Urothelium cell line (cell line): ENCODE results near the gene PRORP.
"Not testable (repeated sequence)": the region's sequence is repeated elsewhere in the genome, so short reads cannot be mapped to it uniquely, and the experiment has no call there.

Source experiments
- DNase-seq: peaks from one replicate; pipeline ENCODE4 v3.0.0; 2011; ENCODE audit warnings: low spot score, mixed read lengths
- FAIRE-seq: peaks from 2 replicates; lab custom pipeline; 2011; peaks lifted over from hg19 to GRCh38; lab: Jason Lieb, UNC

Gene PRORP

DNA sequence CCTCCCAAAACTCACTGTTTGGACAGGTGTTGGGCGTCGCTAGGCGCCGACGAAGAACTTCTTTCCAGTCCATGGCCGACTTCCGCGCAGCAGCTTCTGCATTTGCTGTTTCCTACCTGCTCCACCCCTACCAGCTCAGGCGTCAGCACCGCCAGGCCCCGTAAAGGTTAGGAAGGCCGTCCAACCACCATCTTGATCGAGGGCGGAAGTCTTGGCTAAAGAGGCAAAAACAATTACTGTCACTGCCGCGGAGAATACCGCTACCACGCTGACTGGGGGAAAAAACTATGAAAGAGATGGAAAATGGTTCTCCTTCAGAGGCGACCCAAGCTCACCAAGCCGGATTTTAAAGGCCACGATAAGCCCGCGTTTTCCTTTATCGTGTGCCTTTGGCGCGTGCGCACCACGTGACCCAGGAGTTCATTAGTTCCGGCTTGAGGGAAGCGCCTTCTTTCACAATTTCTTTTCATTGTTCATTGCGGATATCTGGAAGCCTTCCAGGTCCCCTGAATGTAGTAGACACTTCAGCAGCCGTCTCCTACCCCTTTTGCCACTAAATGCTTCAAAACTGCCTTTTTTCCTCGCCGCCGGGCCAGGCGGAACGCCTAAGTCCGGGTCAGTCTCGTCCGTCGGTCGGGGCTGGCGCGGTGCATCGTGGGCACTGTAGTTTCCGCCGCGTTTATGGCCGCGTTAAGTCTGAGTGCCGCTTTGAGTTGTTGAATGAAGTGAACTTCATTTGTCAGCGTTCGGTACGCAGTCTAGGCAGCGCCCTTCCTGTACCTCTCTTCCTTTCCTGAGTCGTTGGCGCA, at the start of gene PRORP, which contains the start of gene PPP2R3C:
TSS of gene PRORP (plus strand) at position 666 of the 809 bp plus-strand sequence. CDS start 694 bp downstream, outside the sequence.
TSS of gene PPP2R3C (minus strand) at position 104 of the 809 bp plus-strand sequence. CDS start at position 73, 31 bp downstream.
- DNase-seq: peak; percentile 95
- FAIRE-seq: peak; percentile 87

DNA sequence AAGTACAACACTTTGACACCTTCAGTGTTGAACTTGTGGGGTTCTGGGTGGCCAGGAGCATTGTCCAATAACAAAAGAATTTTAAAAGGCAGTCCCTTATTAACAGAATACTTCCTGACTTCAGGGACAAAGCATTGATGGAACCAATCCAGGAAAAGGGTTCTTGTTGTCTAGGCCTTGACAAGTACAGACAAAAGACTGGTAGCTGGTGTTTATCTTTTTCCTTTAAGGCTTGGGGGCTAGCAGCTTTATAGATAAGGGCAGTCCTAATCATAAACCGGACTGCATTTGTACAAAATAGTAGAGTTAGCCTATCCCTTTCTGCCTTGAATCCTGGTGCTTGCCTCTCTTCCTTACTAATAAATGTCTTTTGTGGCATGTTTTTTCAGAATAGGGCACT, 48.9 kb upstream of the PRORP start:
- FAIRE-seq (no peak), DNase-seq (no peak)

DNA sequence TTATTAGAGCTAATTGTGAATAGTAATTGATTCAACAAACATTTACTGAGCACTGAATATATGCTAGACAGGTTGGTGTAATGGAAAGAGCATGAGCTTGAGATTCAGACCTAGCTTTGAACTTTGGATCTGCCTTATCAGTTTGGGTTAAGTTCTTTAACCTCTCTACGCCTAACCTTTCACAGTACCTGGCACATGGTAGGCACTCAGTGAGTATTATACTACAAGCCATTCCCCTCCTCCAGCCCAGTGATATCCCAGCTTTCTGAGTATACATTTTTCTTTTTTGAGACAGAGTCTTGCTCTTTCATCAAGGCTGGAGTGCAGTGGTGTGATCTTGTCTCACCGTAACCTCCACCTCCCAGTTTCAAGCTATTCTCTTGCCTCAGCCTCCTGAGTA, 44.3 kb upstream of the PRORP start:
- DNase-seq: no peak

DNA sequence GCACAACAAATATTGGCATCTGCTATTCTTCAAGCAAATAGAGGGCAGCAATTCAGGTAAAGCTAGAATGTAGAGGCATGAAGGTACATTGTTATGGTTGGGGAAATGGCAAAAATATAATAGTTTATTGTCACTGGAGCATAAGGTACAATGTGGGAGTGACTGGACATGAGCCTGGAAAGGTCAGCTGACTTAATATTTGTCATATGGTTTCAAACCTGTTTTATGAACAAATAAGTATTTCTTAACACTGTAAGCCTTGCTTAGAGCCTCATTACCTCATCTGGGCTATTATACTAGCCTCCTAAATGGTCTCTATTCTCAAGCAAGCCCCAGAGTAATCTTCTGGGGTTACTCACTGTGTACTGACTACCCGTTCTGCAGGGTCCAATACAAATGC, 42.6 kb upstream of the PRORP start:
- FAIRE-seq (no peak), DNase-seq (no peak)

More for the DNA sequence above, 44.3 kb upstream of the PRORP start:
- no peak for FAIRE-seq

DNA sequence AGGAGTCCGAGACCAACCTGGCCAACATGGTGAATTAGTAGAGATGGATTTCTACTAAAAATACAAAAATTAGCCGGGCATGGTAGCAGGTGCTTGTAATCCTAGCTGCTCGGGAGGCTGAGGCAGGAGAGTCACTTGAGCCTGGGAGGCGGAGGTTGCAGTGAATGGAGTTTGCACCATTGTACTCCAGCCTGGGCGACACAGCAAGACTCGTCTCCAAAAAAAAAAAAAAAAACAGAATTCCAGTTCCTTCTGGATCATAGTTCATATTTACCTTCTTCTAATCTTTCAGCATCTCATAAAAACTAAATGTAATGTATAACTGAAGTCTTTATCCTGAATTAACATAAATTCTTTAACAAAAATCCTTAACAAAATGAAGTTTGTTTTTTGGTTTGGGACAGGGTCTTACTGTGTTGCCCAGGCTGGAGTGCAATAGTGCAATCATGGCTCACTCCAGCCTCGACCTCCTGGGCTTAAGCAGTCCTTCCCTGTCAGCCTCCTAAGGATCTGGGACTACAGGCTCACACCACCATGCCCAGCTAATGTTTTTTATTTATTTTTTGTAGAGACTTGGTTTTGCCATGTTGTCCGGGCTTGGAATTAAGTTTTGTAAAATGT, 38.7 kb upstream of the PRORP start:
- FAIRE-seq: no peak

DNA sequence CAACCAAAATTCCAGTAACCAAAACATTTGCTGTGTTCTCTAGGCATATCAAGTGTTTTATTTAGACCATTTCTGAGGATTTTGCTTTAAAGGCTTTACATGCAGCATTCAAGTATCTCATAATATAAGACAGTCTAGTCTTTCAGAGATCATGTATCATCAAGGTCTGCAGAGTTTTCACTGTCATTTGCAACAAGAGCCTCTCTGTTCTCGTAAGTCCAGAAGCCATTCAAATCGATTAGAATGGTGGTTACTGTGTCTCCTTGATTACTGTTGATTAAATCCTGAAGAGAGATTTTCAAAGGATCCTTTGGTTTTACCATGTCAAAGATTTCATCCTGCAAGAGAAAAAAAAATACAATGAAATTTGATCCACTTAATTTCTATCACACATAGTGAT, 36.9 kb upstream of the PRORP start:
- FAIRE-seq (no peak), DNase-seq (no peak)

More for the DNA sequence above, 38.7 kb upstream of the PRORP start:
- DNase-seq: no peak

DNA sequence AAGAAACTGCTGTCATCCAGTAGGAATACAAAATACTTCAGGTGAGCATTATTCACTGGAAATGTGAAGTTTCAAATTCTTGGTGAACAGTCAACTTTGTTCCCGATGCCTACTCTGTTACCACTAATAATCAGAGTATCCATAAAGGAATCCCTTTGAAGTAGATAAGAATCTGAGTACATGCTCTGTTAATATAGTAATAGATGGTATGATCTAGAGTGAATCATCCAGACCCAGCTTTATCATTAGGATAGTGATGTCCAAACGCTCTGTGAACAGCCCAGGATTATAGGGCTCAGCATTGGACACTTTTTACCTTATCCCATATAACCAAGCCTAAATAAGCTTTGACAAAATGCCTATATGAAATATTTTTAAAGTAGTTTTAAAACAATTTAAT, 33.8 kb upstream of the PRORP start:
- FAIRE-seq (no peak), DNase-seq (no peak)

DNA sequence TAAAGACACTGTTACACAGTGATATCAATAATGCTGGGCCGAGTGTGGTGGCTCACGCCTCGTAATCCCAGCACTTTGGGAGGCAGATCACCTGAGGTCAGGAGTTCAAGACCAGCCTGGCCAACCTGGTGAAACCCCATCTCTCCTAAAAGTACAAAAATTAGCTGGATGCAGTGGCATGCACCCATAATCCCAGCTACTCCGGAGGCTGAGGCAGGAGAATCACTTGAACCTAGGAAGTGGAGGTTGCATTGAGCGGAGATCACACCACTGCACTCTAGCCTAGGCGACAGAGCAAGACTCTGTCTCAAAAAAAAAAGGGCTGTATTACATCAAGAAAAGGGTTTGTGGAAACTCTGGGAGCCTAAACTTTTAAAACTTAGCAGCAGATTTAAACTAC, 27.7 kb upstream of the PRORP start:
- not testable (repeated sequence) for DNase-seq, FAIRE-seq

DNA sequence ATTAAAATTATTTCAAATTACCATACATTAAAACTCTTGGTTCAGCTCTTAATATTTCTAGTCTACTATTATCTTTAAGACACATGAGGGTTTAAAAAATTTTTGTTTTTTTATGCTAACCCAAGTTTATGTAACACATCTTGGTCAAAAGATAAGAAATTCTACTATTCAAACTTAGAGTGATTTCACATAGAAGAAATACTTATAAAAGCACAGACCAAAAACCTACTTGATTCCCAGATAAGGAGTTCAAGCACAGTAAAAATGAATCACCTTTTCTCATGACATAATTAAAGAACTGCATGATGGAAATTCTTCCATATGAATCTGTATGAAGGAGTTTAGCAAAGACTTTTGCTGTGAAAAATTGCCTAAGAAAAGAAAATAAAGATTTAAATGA, 14.5 kb upstream of the PRORP start:
- FAIRE-seq (no peak), DNase-seq (no peak)

DNA sequence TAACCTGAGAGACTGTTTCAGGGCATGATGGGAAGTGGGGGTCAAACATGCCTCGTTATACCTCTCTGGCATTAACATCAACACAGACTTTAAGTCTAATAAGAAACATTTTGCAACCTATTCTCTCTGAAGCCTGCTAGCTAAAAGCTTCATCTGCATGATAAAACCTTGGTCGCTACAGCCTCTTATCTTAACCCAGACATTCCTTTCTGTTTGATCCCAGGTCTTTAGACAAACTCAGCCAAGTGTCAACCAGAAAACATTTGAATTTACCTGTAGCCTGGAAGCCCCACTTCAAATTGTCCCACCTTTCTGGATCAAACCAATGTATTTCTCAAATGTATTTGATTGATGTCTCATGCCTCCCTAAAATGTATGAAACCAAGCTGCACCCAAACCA, 9.7 kb upstream of the PRORP start:
- DNase-seq: no peak
- no peak for FAIRE-seq

DNA sequence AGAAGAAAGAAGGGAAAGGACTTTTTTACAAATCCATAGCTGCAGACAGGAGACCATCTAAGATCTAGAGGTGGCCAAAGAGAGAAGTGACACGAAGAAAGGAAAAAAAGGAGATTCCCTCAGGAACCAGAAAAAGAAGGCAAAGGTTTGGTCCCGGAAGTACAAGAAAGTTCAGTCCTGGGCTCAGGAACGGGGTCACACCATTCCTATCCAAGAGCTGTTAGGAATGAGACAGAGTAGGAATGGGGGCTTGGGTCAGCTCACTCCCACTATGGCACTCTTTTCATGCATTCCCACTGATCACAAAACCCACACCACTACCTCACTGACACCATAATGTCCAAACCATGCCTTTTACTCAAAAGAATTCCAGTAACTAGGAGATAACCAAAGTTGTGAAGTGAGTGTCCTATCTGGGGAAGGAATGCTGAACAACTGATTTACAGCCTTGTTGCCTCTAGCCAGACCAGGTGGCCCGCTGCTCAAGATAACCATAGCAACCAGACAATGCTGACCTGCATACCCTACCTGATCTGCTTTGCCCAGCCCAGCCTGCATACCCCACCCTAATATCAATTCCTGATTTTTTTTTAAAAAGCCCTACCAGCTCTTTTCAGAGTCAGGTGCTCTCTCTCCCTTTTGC, 8.9 kb upstream of the PRORP start:
- FAIRE-seq (no peak), DNase-seq (no peak)

DNA sequence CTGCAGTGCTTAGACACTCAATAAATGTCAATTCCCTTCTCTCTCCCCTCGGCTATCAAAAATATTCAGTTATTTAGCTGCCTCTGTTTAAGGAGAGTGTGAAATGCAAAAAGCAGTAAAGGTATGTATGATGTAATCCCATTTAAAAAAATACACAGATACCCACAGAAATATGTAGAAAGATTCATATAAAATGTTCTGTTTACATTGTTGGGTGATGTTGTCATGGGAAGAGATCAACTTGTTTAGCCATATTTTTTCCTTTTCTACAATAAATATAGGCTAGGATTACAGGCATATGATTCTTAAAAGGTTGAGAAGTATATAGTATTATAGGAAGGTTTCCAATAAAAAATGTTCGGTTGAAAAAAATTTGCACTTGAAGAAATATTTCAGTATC, 8.3 kb upstream of the PRORP start:
- DNase-seq (no peak), FAIRE-seq (no peak)

DNA sequence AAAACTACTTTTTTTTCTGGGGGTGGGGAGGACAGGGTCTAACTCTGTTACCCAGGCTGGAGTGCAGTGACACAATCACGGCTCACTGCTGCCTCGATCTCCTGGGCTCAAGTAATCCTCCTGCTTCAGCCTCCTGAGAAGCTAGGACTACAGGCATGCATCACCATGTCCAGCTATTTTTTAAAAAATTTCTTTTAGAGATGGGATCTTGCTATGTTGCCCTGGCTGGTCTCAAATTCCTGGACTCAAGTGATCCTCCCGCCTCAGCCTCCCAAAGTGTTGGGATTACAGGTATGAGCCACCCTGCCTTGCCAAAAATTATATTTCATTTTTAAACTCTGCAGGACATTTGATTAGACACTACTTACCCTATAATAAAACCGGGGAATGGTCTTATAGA, 6.1 kb upstream of the PRORP start:
- DNase-seq: no peak
- FAIRE-seq: no peak

DNA sequence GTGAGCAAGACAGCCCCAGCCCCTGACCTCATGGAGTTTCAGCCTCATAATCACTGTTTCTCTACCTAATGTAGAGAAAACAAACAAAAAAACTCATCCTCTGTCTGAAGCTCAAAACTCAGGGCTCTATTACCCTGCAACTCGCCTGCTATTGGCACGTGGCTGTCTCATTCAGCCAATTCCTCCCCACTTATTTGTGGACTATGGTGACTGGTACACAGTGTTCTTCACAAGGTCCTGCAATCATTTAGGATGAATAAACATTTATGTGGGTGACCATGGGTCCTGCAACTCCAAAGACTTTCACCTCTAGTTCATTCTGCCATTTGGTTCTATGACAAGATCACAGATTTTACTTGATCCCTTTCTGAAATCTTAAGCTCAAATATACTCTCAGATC, 5.2 kb upstream of the PRORP start:
- FAIRE-seq: no peak
- no peak for DNase-seq

DNA sequence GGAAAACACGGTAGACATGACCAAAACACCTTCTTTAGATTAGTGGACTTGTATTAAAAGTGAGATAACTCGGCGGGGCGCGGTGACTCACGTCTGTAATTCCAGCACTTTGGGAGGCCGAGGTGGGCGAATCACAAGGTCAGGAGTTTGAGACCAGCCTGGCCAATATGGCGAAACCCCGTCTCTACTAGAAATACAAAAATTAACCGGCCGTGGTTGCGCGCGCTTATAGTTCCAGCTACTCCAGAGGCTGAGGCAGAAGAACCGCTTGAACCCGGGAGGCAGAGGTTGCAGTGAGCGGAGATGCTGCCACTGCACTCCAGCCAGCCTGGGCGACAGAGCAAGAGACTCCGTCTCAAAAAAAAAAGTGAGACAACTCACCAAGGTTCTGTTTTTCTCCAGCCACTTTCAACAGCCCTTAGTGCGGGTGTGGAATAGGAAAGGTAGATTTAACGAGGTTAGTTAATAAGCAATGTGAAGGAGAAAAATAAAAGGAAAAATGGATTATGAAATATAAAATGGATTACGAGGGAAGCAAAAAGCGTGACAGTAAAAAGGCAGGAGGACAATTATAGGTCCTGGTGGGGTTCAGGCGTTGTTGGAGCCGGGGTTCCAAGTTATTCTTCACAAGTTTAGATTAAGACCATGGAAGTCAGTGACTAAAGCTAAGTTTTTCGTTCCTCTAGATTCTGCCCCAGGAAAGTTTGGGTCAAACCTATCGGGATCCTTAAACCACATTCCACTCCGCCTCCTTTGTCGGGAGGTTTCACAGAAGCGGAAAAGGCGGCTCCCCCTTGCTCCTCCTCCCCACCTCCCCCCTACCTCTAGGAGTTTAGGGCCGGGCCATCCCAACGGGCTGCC, 1.1 kb upstream of the PRORP start:
- DNase-seq (no peak), FAIRE-seq (no peak)

DNA sequence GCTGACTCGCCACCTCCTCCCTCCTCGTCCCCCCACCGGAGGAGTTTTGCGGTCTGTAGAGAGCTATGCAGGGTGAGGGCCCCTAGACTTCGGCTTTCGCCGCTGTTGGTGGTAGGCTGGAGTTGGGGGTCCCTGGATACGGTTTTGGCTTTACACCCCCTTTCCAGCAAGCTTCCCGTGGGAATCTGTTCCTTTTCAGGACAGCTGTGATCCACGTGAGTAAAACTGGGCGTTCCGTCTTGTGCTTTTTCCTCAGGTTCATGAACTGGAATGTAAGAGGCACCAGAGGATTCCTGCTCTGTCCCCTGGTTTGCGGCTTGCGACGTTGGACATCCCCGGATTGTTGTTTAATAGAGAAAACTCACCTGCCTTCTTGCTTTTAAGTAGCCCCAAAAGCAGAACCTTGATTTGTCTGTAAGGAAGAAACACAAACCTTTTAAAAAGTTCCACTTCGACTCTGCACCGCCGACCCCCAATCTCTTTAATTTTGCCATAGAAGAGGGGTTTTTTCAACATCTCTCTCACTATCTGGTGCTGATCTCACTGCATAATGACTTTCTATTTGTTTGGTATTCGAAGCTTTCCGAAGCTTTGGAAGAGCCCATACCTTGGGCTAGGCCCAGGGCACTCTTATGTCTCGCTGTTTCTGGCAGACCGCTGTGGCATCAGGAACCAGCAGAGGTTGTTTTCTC, 490 bp downstream of the PRORP start:
- FAIRE-seq: no peak
- peak; percentile 25 for DNase-seq

DNA sequence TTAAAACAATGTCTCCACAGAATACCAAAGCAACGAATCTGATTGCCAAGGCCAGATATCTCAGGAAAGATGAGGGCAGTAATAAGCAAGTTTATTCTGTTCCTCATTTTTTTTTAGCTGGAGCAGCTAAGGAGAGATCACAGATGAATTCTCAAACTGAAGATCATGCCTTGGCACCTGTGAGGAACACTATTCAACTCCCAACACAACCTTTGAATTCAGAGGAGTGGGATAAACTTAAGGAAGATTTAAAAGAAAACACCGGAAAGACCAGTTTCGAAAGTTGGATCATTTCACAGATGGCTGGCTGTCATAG, 994 bp downstream of the PRORP start:
- FAIRE-seq (no peak), DNase-seq (no peak)

DNA sequence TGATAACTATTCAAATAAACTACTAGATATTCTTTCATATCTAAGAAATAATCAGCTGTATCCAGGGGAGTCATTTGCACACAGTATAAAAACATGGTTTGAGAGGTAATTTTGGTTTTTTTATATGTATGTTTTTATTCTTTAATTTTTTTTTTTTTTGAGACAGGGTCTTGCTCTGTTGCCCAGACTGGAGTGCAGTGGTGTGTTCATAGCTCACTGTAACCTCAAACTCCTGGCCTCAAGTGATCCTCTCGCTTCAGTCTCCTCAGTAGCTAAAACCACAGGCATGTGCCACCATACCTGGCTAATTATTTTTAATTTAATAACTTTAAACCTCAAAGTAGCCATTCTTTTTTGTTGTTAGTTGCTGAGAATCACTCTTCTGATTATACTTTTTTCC, 1.8 kb downstream of the PRORP start:
- DNase-seq: no peak
- no peak for FAIRE-seq

DNA sequence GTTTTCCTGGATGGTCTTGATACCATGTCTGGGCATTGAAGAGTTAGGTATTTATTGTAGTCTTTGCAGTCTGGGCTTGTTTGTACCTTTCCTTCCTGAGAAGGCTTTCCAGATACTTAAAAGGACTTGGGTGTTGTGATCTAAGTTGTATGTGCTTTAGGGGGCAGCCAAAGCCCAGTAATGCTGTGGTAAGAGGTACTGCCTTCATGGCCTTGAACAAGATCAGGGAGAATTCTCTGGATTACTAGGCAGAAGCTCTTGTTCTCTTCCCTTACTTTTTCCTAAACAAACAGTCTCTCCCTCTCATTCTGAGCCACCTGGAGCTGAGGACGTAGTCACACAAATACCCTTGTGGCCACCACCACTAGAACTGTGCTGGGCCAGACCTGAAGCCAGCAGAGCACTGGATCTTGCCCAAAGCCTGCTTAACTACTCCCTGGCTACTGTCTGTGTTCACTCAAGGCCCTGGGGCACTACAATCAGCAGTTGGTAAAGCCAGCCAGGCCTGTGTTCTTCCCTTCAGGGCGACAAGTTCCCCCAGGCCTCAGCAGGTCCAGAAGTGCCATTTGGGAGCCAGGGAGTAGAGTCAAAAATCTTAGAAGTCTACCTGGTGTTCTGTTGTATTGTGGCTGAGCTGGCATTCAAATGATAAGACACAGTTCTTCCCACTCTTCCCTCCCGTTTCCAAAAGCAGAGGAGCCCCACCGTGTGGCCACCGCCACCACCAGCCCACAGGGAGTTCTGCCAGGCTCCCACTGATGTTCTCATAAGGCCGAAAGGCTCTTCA, 11.4 kb downstream of the PRORP start:
- no peak for DNase-seq
- FAIRE-seq: no peak
